ENCODE measurements around the gene C2CD3. TPM values are rescaled to one million over a fixed set of nuclear protein-coding genes. Genes with fewer than 3 reads are reported as not detected.
A peak's percentile ranks its signal among the peaks of the same experiment; 100 is the strongest.
"Not testable (repeated sequence)": the region's sequence is repeated elsewhere in the genome, so short reads cannot be mapped to it uniquely, and the experiment has no call there.

C2CD3 gene
- total RNA-seq, 2 donors from 2014 or later, result 19.9 to 25.7 TPM

- Histone ChIP-seq H3K9me3 (no peaks in the 10 kb centered on the region), H3K27ac (no peak overlapping the region), H3K36me3 (peaks cover 9% of the 10 kb centered on the region), H3K27me3 (no peaks in the 10 kb centered on the region), H3K4me1 (no peaks in the 10 kb centered on the region), H3K4me3 (no peak overlapping the region), H3K9ac (ENCODE audit: low read depth in 2 of 2, low read length in 2 of 2) (no peak overlapping the region)
- TF ChIP-seq CTCF (IDR thresholded peaks at IDR 0.05), result no peak
- intact Hi-C loops (cut with DNase I), result no loop called here
- no peak for DNase-seq
Observed at GRCh38 chr11:74086242-74086884, 84.4 kb downstream of the C2CD3 start.

GRCh38 chr11:74085542-74085892 lies 85.3 kb downstream of the C2CD3 start:
- Histone ChIP-seq H3K9me3 (no peaks in the 10 kb centered on the region), H3K9ac (ENCODE audit: low read depth in 2 of 2, low read length in 2 of 2) (no peak overlapping the region), H3K36me3 (peaks cover 9% of the 10 kb centered on the region), H3K4me3 (no peak overlapping the region), H3K27ac (no peak overlapping the region), H3K4me1 (no peaks in the 10 kb centered on the region), H3K27me3 (no peaks in the 10 kb centered on the region)
- no peak for TF ChIP-seq CTCF (IDR thresholded peaks at IDR 0.05)
- peak; percentile 18 for DNase-seq
- intact Hi-C loops (cut with DNase I), result no loop called here

- no peak overlapping the region for H3K9ac ChIP-seq (ENCODE audit: low read depth in 2 of 2, low read length in 2 of 2)
- no peak for DNase-seq
- H3K36me3 ChIP-seq, result peaks cover 9% of the 10 kb centered on the region
- no peak for TF ChIP-seq CTCF (IDR thresholded peaks at IDR 0.05)
- H3K4me1 ChIP-seq, result no peaks in the 10 kb centered on the region
- H3K27ac ChIP-seq, result no peak overlapping the region
- H3K27me3 ChIP-seq, result no peaks in the 10 kb centered on the region
- H3K9me3 ChIP-seq, result no peaks in the 10 kb centered on the region
- intact Hi-C loops (cut with DNase I), result no loop called here
- H3K4me3 ChIP-seq, result no peak overlapping the region
Observed at GRCh38 chr11:74084796-74085541, 85.8 kb downstream of the C2CD3 start.

- H3K27me3 ChIP-seq; intact Hi-C loops (cut with DNase I); H3K9me3 ChIP-seq; H3K36me3 ChIP-seq; H3K27ac ChIP-seq; DNase-seq; H3K4me1 ChIP-seq; H3K4me3 ChIP-seq; H3K9ac ChIP-seq (ENCODE audit: low read depth in 2 of 2, low read length in 2 of 2): not testable (repeated sequence)
Observed at GRCh38 chr11:74083927-74084326, 86.9 kb downstream of the C2CD3 start.

- no peak overlapping the region for H3K4me3 ChIP-seq
- peaks cover 6% of the 10 kb centered on the region for H3K36me3 ChIP-seq
- no peaks in the 10 kb centered on the region for H3K27me3 ChIP-seq
- intact Hi-C loops (cut with DNase I), result no loop called here
- no peak overlapping the region for H3K27ac ChIP-seq
- no peaks in the 10 kb centered on the region for H3K9me3 ChIP-seq
- no peaks in the 10 kb centered on the region for H3K4me1 ChIP-seq
- no peak for TF ChIP-seq CTCF (IDR thresholded peaks at IDR 0.05)
- no peak overlapping the region for H3K9ac ChIP-seq (ENCODE audit: low read depth in 2 of 2, low read length in 2 of 2)
- DNase-seq, result no peak
Observed at GRCh38 chr11:74081428-74081827, 89.4 kb downstream of the C2CD3 start.

GRCh38 chr11:74077193-74077592 lies 93.6 kb downstream of the C2CD3 start:
- no peaks in the 10 kb centered on the region for H3K36me3 ChIP-seq
- no peak overlapping the region for H3K27ac ChIP-seq
- H3K9me3 ChIP-seq, result no peaks in the 10 kb centered on the region
- no peak for DNase-seq
- no peak for TF ChIP-seq CTCF (IDR thresholded peaks at IDR 0.05)
- no peak overlapping the region for H3K4me3 ChIP-seq
- no peaks in the 10 kb centered on the region for H3K27me3 ChIP-seq
- no peaks in the 10 kb centered on the region for H3K4me1 ChIP-seq
- no peak overlapping the region for H3K9ac ChIP-seq (ENCODE audit: low read depth in 2 of 2, low read length in 2 of 2)
- intact Hi-C loops (cut with DNase I), result no loop called here

All from colonic mucosa (tissue), 4 donors.